Measurements from ENCODE around the gene CAP2. TPM values are rescaled to one million over a fixed set of nuclear protein-coding genes. Genes with fewer than 3 reads are reported as not detected.

The CAP2 gene
- total RNA-seq, 1 experiment from 2014 or later = 11.5 TPM

- H3K79me1 ChIP-seq (ENCODE audit: insufficient read depth, low read depth, low read length, poor library complexity, severe bottlenecking) = no peaks in the 10 kb centered on the region
- no peak overlapping the region for H4K8ac ChIP-seq (replicated peaks; ENCODE audit: insufficient read length, low read depth, low read length)
- H2BK20ac ChIP-seq (ENCODE audit: low read depth, low read length, poor library complexity, severe bottlenecking) = no peak overlapping the region
- H2BK5ac ChIP-seq (ENCODE audit: insufficient read length, low read length) = no peak overlapping the region
- no peak overlapping the region for H3K14ac ChIP-seq (ENCODE audit: insufficient read depth, low read length)
- no peak overlapping the region for H3K23ac ChIP-seq (ENCODE audit: insufficient read length, low read depth, low read length)
- no peak overlapping the region for H3K9ac ChIP-seq (ENCODE audit: extremely low read depth, insufficient read length, low read length)
- Mint-ChIP-seq H3K27ac (no peak overlapping the region), H3K27me3 (ENCODE audit: low read depth) (peaks cover 7% of the 10 kb centered on the region; the same call in 1 of the 2 replicates), H3K9me3 (peaks cover 0 to 9% of the 10 kb centered on the region in 2 experiments; a peak in 1 of 5 replicates), H3K4me3 (peak overlapping the region in 1 of 2 experiments; percentile 15; a peak in 1 of 5 replicates), H3K36me3 (ENCODE audit: insufficient read depth in 1 of 3, low read depth in 3 of 3) (no peaks in the 10 kb centered on the region; a peak in 2 of 7 replicates), H3K4me1 (0 out of 4 replicates have a peak, but pooled peaks cover 0 to 2% of the 10 kb centered on the region in 2 experiments)
- H3K4me2 ChIP-seq (ENCODE audit: insufficient read depth, insufficient read length, low read length) = no peak overlapping the region
- H3K18ac ChIP-seq (ENCODE audit: insufficient read length, low read depth, low read length) = no peak overlapping the region
- H2BK120ac ChIP-seq (ENCODE audit: low read depth, low read length, poor library complexity, severe bottlenecking) = no peak overlapping the region
- H3K27ac ChIP-seq (ENCODE audit: insufficient read length, low read depth, low read length) = no peak overlapping the region
- H3K56ac ChIP-seq (ENCODE audit: insufficient read length, low read depth, low read length) = no peak overlapping the region
- no peak overlapping the region for H3T11ph ChIP-seq (ENCODE audit: low read length)
- no peak for DNase-seq
- no peak overlapping the region for H4K91ac ChIP-seq (ENCODE audit: insufficient read length, low read depth, low read length)
- H4K5ac ChIP-seq (ENCODE audit: insufficient read length, low read depth, low read length) = no peak overlapping the region
- H3K23me2 ChIP-seq (ENCODE audit: insufficient read length, low read depth, low read length, poor library complexity, severe bottlenecking) = peaks cover 3% of the 10 kb centered on the region
- no peak overlapping the region for H2BK15ac ChIP-seq (ENCODE audit: low read depth, low read length)
- H2AFZ ChIP-seq (ENCODE audit: low read length) = no peak overlapping the region
- no peaks in the 10 kb centered on the region for H3K9me3 ChIP-seq (ENCODE audit: control insufficient read depth, low read depth, low read length)
- H3K79me2 ChIP-seq (ENCODE audit: insufficient read depth, low read length) = no peaks in the 10 kb centered on the region
- TF ChIP-seq CTCF (conservative IDR thresholded peaks at IDR 0.05) = no peak
- no peak overlapping the region for H3K4ac ChIP-seq (ENCODE audit: low read depth, low read length)
- no peak overlapping the region for H2BK12ac ChIP-seq (ENCODE audit: insufficient read length, low read depth, low read length)
- H4K20me1 ChIP-seq (ENCODE audit: control insufficient read depth, insufficient read depth, insufficient read length) = no peaks in the 10 kb centered on the region
- no peaks in the 10 kb centered on the region for H3K27me3 ChIP-seq (ENCODE audit: insufficient read depth, low read length)
- H3K4me1 ChIP-seq (ENCODE audit: insufficient read depth, low read length) = no peaks in the 10 kb centered on the region
- no CpG with 5 or more reads among the region's 5 CpGs for WGBS (ENCODE audit: extremely low coverage, insufficient read length, low lambda C conversion rate)
- no peak overlapping the region for H2AK5ac ChIP-seq (ENCODE audit: insufficient read length, low read length)
Observed at GRCh38 chr6:17583811-17584210, 190.4 kb downstream of the CAP2 start.
